ENCODE data around the gene TAF12.
"Not testable (repeated sequence)": the region's sequence is repeated elsewhere in the genome, so short reads cannot be mapped to it uniquely, and the experiment has no call there.

TAF12 gene

GRCh38 chr1:28642847-28643635 lies at the start of gene TAF12:
Gene TAF12, minus strand, starts transcription at chr1:28643067. Its CDS starts 20,986 bp downstream, at chr1:28622081.
- peak; percentile 75 to 85 for DNase-seq (ENCODE audit: extremely low read depth in 1 of 2, low read depth in 1 of 2)

GRCh38 chr1:28691627-28692026 lies 48.8 kb upstream of the TAF12 start:
- DNase-seq (ENCODE audit: extremely low read depth in 1 of 2, low read depth in 1 of 2), result not testable (repeated sequence)

- no peak for DNase-seq (ENCODE audit: extremely low read depth in 1 of 2, low read depth in 1 of 2)
These were observed 42.1 kb upstream of the TAF12 start for GRCh38 chr1:28684937-28685336.

- DNase-seq (ENCODE audit: extremely low read depth in 1 of 2, low read depth in 1 of 2), result no peak
These were observed 40.0 kb upstream of the TAF12 start for GRCh38 chr1:28682840-28683239.

- DNase-seq (ENCODE audit: extremely low read depth in 1 of 2, low read depth in 1 of 2), result no peak
These were observed 37.3 kb upstream of the TAF12 start for GRCh38 chr1:28680151-28680550.

GRCh38 chr1:28675924-28676257 lies 33.0 kb upstream of the TAF12 start:
- no peak for DNase-seq (ENCODE audit: extremely low read depth in 1 of 2, low read depth in 1 of 2)

- not testable (repeated sequence) for DNase-seq (ENCODE audit: extremely low read depth in 1 of 2, low read depth in 1 of 2)
These were observed 30.1 kb upstream of the TAF12 start for GRCh38 chr1:28672971-28673370.

- DNase-seq (ENCODE audit: extremely low read depth in 1 of 2, low read depth in 1 of 2), result no peak
These were observed 28.4 kb upstream of the TAF12 start for GRCh38 chr1:28671254-28671780.

- DNase-seq (ENCODE audit: extremely low read depth in 1 of 2, low read depth in 1 of 2), result peak in 1 of 2 donors; percentile 19
These were observed 26.3 kb upstream of the TAF12 start for GRCh38 chr1:28668956-28669723.

GRCh38 chr1:28668191-28668955 lies 25.5 kb upstream of the TAF12 start, which contains the start of gene GMEB1:
Gene GMEB1, plus strand, starts transcription at chr1:28668784. Its CDS starts 14,829 bp downstream, at chr1:28683613.
- peak; percentile 54 to 78 for DNase-seq (ENCODE audit: extremely low read depth in 1 of 2, low read depth in 1 of 2)

GRCh38 chr1:28666806-28667205 lies 23.9 kb upstream of the TAF12 start:
- no peak for DNase-seq (ENCODE audit: extremely low read depth in 1 of 2, low read depth in 1 of 2)

GRCh38 chr1:28663871-28664470 lies 21.1 kb upstream of the TAF12 start:
- DNase-seq (ENCODE audit: extremely low read depth in 1 of 2, low read depth in 1 of 2), result no peak

- DNase-seq (ENCODE audit: extremely low read depth in 1 of 2, low read depth in 1 of 2), result no peak
These were observed 13.5 kb upstream of the TAF12 start for GRCh38 chr1:28656335-28656734.

- not testable (repeated sequence) for DNase-seq (ENCODE audit: extremely low read depth in 1 of 2, low read depth in 1 of 2)
These were observed 12.8 kb upstream of the TAF12 start for GRCh38 chr1:28655448-28656311.

- not testable (repeated sequence) for DNase-seq (ENCODE audit: extremely low read depth in 1 of 2, low read depth in 1 of 2)
These were observed 11.0 kb upstream of the TAF12 start for GRCh38 chr1:28653870-28654269.

- not testable (repeated sequence) for DNase-seq (ENCODE audit: extremely low read depth in 1 of 2, low read depth in 1 of 2)
These were observed 10.2 kb upstream of the TAF12 start for GRCh38 chr1:28653063-28653462.

GRCh38 chr1:28648474-28649198 lies 5.8 kb upstream of the TAF12 start, which contains the start of gene RNU11:
Gene RNU11, plus strand, starts transcription at chr1:28648600.
- peak; percentile 71 to 80 for DNase-seq (ENCODE audit: extremely low read depth in 1 of 2, low read depth in 1 of 2)

GRCh38 chr1:28648008-28648473 lies 5.2 kb upstream of the TAF12 start:
- peak; percentile 69 to 76 for DNase-seq (ENCODE audit: extremely low read depth in 1 of 2, low read depth in 1 of 2)

GRCh38 chr1:28646040-28646439 lies 3.2 kb upstream of the TAF12 start:
- DNase-seq (ENCODE audit: extremely low read depth in 1 of 2, low read depth in 1 of 2), result no peak

All from activated CD8-positive, alpha-beta memory T cell treated with anti-CD3 and anti-CD28 coated beads for 1 hour (primary cell).